H9 (cell line): ENCODE data around the gene EED. TPM values are rescaled to one million over a fixed set of nuclear protein-coding genes. Genes with fewer than 3 reads are reported as not detected.

Experiments
- DNase-seq: peaks from one replicate; pipeline ENCODE4 v3.0.0-alpha.2; 2017
- H2AFZ ChIP-seq: one replicate; pipeline ENCODE4 v1.6.1; 2013; ENCODE audit warnings: mild to moderate bottlenecking, low read length, control low read depth, moderate library complexity
- H2AK5ac ChIP-seq: 2 replicates; pipeline ENCODE4 v1.6.1; 2013; ENCODE audit warnings: low read length, control low read depth, mixed read lengths; ENCODE audit not compliant: insufficient read length
- H2BK120ac ChIP-seq: one replicate; pipeline ENCODE4 v1.6.1; 2013; ENCODE audit warnings: low read depth, mild to moderate bottlenecking, low read length, control low read depth, inconsistent platforms; ENCODE audit not compliant: poor library complexity, severe bottlenecking
- H2BK12ac ChIP-seq: 2 replicates; pipeline ENCODE4 v1.6.1; 2013; ENCODE audit warnings: low read length, control low read depth, mixed read lengths, low read depth; ENCODE audit not compliant: insufficient read length
- H2BK15ac ChIP-seq: 2 replicates; pipeline ENCODE4 v1.6.1; 2013; ENCODE audit warnings: low read depth, low read length, control low read depth
- H2BK20ac ChIP-seq: one replicate; pipeline ENCODE4 v1.6.1; 2013; ENCODE audit warnings: low read depth, mild to moderate bottlenecking, low read length, control low read depth, inconsistent platforms; ENCODE audit not compliant: poor library complexity, severe bottlenecking
- H2BK5ac ChIP-seq: 2 replicates; pipeline ENCODE4 v1.6.1; 2013; ENCODE audit warnings: low read length, control low read depth, mixed read lengths; ENCODE audit not compliant: insufficient read length
- H3K14ac ChIP-seq: 2 replicates; pipeline ENCODE4 v1.6.1; 2013; ENCODE audit warnings: low read length, control low read depth; ENCODE audit not compliant: insufficient read depth
- H3K18ac ChIP-seq: 2 replicates; pipeline ENCODE4 v1.6.1; 2013; ENCODE audit warnings: low read depth, mild to moderate bottlenecking, mixed read lengths, low read length, control low read depth; ENCODE audit not compliant: insufficient read length
- H3K23ac ChIP-seq: 2 replicates; pipeline ENCODE4 v1.6.1; 2013; ENCODE audit warnings: low read length, control low read depth, mixed read lengths, low read depth; ENCODE audit not compliant: insufficient read length
- H3K23me2 ChIP-seq: 2 replicates; pipeline ENCODE4 v1.6.1; 2013; ENCODE audit warnings: low read depth, mild to moderate bottlenecking, mixed read lengths, low read length, control low read depth; ENCODE audit not compliant: insufficient read length, poor library complexity, severe bottlenecking
- H3K27ac ChIP-seq: 2 replicates; pipeline ENCODE4 v1.5.1; 2013; ENCODE audit warnings: low read length, control low read depth, mixed read lengths, low read depth; ENCODE audit not compliant: insufficient read length
- H3K27me3 ChIP-seq: 2 replicates; pipeline ENCODE4 v1.6.1; 2013; ENCODE audit warnings: low read length, control low read depth, inconsistent platforms; ENCODE audit not compliant: insufficient read depth
- H3K4ac ChIP-seq: 2 replicates; pipeline ENCODE4 v1.6.1; 2013; ENCODE audit warnings: low read depth, mild to moderate bottlenecking, control low read depth, inconsistent platforms, low read length, moderate library complexity
- H3K4me1 ChIP-seq: 2 replicates; pipeline ENCODE4 v1.6.1; 2013; ENCODE audit warnings: low read length, control low read depth, inconsistent platforms; ENCODE audit not compliant: insufficient read depth
- H3K4me2 ChIP-seq: 2 replicates; pipeline ENCODE4 v1.6.1; 2013; ENCODE audit warnings: low read length, control low read depth, mixed read lengths; ENCODE audit not compliant: insufficient read length, insufficient read depth
- H3K56ac ChIP-seq: 2 replicates; pipeline ENCODE4 v1.6.1; 2013; ENCODE audit warnings: low read depth, mild to moderate bottlenecking, mixed read lengths, low read length, control low read depth; ENCODE audit not compliant: insufficient read length
- H3K79me1 ChIP-seq: 2 replicates; pipeline ENCODE4 v1.6.1; 2013; ENCODE audit warnings: low read depth, mild to moderate bottlenecking, moderate library complexity, low read length, control low read depth, inconsistent platforms; ENCODE audit not compliant: insufficient read depth, poor library complexity, severe bottlenecking
- H3K79me2 ChIP-seq: 2 replicates; pipeline ENCODE4 v1.6.1; 2013; ENCODE audit warnings: low read length, control low read depth, inconsistent platforms; ENCODE audit not compliant: insufficient read depth
- H3K9ac ChIP-seq: 2 replicates; pipeline ENCODE4 v1.6.1; 2013; ENCODE audit warnings: low read length, control low read depth, mixed read lengths; ENCODE audit not compliant: insufficient read length; ENCODE audit errors: extremely low read depth
- H3K9me3 ChIP-seq: one replicate; pipeline ENCODE4 v1.6.1; 2013; ENCODE audit warnings: low read depth, low read length, inconsistent platforms; ENCODE audit not compliant: control insufficient read depth
- H3T11ph ChIP-seq: one replicate; pipeline ENCODE4 v1.6.1; 2013; ENCODE audit warnings: mild to moderate bottlenecking, low read length, control low read depth, inconsistent platforms
- H4K20me1 ChIP-seq: one replicate; pipeline ENCODE4 v1.6.1; 2013; ENCODE audit not compliant: control insufficient read depth, insufficient read length, insufficient read depth
- H4K5ac ChIP-seq: 2 replicates; pipeline ENCODE4 v1.6.1; 2013; ENCODE audit warnings: low read depth, mild to moderate bottlenecking, mixed read lengths, low read length, control low read depth; ENCODE audit not compliant: insufficient read length
- H4K8ac ChIP-seq: replicated peaks from 2 replicates; pipeline ENCODE4 v1.6.1; 2013; ENCODE audit warnings: low read length, control low read depth, mixed read lengths, low read depth; ENCODE audit not compliant: insufficient read length
- H4K91ac ChIP-seq: 2 replicates; pipeline ENCODE4 v1.6.1; 2013; ENCODE audit warnings: low read depth, mild to moderate bottlenecking, moderate library complexity, mixed read lengths, low read length, control low read depth; ENCODE audit not compliant: insufficient read length
- H3K27ac Mint-ChIP-seq, 3 experiments: 2 replicates in 2 of 3; 3 replicates in 1 of 3; pipeline ENCODE4 v1.8.0; 2020 to 2021; ENCODE audit warnings: mixed read lengths in 3 of 3, mild to moderate bottlenecking in 1 of 3, moderate library complexity in 1 of 3
- H3K27me3 Mint-ChIP-seq: 2 replicates; pipeline ENCODE4 v1.8.0; 2021; ENCODE audit warnings: low read depth, mild to moderate bottlenecking, moderate library complexity, mixed read lengths
- H3K36me3 Mint-ChIP-seq, 3 experiments: 2 replicates in 2 of 3; 3 replicates in 1 of 3; pipeline ENCODE4 v1.8.0; 2020 to 2021; ENCODE audit warnings: low read depth in 3 of 3, mixed read lengths in 3 of 3; ENCODE audit not compliant: insufficient read depth in 1 of 3
- H3K4me1 Mint-ChIP-seq, 2 experiments: 2 replicates each; pipeline ENCODE4 v1.8.0; 2020; ENCODE audit warnings: mixed read lengths in 2 of 2
- H3K4me3 Mint-ChIP-seq, 2 experiments: 2 replicates in 1 of 2; 3 replicates in 1 of 2; pipeline ENCODE4 v1.8.0; 2020 to 2021; ENCODE audit warnings: mild to moderate bottlenecking in 2 of 2, mixed read lengths in 2 of 2, moderate library complexity in 1 of 2
- H3K9me3 Mint-ChIP-seq, 2 experiments: 2 replicates in 1 of 2; 3 replicates in 1 of 2; pipeline ENCODE4 v1.8.0; 2020; ENCODE audit warnings: mild to moderate bottlenecking in 2 of 2, mixed read lengths in 2 of 2, moderate library complexity in 1 of 2
- CTCF ChIP-seq: fragments of 200-600 bp; sonication (generic); conservative IDR thresholded peaks from 3 replicates; pipeline ENCODE4 v1.8.0; 2021; ENCODE audit warnings: antibody characterized with exemption, mild to moderate bottlenecking
- total RNA-seq: library from RNA; stranded (reverse); gene quantifications from 2 replicates; pipeline ENCODE4 v1.2.1, GENCODE V29; 2021

Gene EED
- total RNA-seq, 1 experiment from 2014 or later: 34.1 TPM

GRCh38 chr11:86198139-86198538 lies 46.4 kb upstream of the EED start:
- H4K8ac ChIP-seq: no peak overlapping the region
- Mint-ChIP-seq H3K4me1 (peaks cover 3 to 5% of the 10 kb centered on the region in 2 experiments; a peak in 3 of 4 replicates), H3K36me3 (no peaks in the 10 kb centered on the region), H3K9me3 (no peaks in the 10 kb centered on the region; a peak in 1 of 5 replicates), H3K27ac (no peak overlapping the region), H3K4me3 (no peak overlapping the region), H3K27me3 (peaks cover 12% of the 10 kb centered on the region)
- no peak overlapping the region for H3K4me2 ChIP-seq
- no peaks in the 10 kb centered on the region for H3K27me3 ChIP-seq
- no peak overlapping the region for H3K56ac ChIP-seq
- H3K23me2 ChIP-seq: no peaks in the 10 kb centered on the region
- no peaks in the 10 kb centered on the region for H3K79me2 ChIP-seq
- H4K91ac ChIP-seq: no peak overlapping the region
- H2BK20ac ChIP-seq: no peak overlapping the region
- no peaks in the 10 kb centered on the region for H4K20me1 ChIP-seq
- H2BK120ac ChIP-seq: no peak overlapping the region
- no peak overlapping the region for H2BK15ac ChIP-seq
- H3K18ac ChIP-seq: no peak overlapping the region
- no peak overlapping the region for H2BK5ac ChIP-seq
- H3T11ph ChIP-seq: no peak overlapping the region
- H3K9ac ChIP-seq: no peak overlapping the region
- H2AK5ac ChIP-seq: no peak overlapping the region
- H3K4ac ChIP-seq: no peak overlapping the region
- H3K23ac ChIP-seq: no peak overlapping the region
- no peak for DNase-seq
- no peak overlapping the region for H4K5ac ChIP-seq
- no peak overlapping the region for H2BK12ac ChIP-seq
- H3K4me1 ChIP-seq: no peaks in the 10 kb centered on the region
- no peak overlapping the region for H2AFZ ChIP-seq
- no peaks in the 10 kb centered on the region for H3K9me3 ChIP-seq
- H3K27ac ChIP-seq: no peak overlapping the region
- no peak overlapping the region for H3K14ac ChIP-seq
- H3K79me1 ChIP-seq: no peaks in the 10 kb centered on the region
- TF ChIP-seq CTCF: no peak
